Measurements from ENCODE around the gene NPFFR1.

The NPFFR1 gene

DNA sequence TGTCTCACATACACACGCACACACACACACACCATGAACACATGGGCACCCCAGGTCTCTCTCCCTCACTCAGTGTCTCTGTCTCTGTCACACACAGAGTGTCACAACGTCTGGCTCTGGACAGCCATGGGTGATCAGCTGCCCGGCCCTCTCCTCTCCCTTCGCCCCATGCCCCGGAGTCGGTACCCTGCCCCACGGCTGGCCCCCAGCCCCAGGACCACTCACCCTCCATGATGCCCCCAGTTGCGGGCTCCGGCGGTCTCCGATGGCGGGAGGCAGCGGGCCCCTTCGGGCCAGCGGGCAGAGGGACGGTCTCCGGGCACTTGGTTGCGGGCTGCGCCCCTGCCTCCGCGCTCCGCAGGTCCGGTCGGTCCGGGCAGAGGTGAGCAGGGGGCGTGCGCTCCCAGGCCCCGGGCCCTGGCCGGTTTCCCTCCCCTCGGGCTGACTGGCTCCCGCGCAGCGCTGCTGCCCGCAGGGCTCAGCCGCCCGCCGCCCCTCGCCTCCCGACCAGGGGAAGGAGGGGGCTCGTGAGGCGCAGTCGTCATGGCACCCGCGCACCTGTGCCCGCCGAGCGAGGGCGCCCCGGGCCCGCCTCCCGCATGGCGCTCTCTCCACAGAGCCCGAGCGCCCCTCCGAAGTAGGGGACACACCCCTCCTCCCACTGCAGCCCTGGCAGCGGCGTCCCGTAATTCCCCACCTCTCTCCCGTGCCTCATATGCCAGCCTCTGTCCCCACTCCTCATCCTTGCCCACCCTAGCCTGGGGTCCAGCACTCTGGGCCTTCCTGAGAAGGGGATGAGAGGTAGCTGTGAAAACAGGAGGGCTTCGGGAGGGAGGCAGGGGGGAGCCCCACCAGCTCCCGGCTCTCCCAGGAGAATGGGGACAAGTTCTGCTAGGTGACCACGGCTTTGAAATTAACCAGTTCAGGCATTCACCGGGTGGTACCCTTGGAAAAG is at the start of gene NPFFR1:
NPFFR1 (minus strand) TSS at position 560 of the 955 bp plus-strand sequence; CDS start at position 232, 328 bp downstream.
- in situ Hi-C loops (cut with MboI; ENCODE audit: low sequenced_read_pairs), result no loop called here

DNA sequence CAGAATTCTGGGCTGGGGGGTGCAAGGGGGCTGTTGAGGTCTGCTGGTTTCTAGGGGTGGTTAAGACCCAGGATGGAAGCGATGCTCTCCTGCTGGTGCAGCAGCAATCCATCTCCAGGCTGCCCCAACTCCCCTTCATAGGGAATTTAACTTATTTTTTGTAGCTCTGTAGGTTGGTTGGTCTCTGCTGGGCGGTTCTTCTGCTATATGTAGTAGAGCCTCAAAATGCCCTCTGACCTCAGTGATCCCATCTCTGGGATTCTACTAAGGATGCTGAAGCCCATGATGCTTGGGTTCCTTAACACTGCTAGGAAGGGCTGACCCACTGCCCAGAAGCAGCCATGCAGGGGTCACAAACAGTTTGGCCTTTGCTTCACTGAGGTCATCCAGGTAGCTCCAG is 49.5 kb upstream of the NPFFR1 start:
- in situ Hi-C loops (cut with MboI; ENCODE audit: low sequenced_read_pairs), result no loop called here

- in situ Hi-C loops (cut with MboI; ENCODE audit: low sequenced_read_pairs), result no loop called here
These were observed 47.9 kb upstream of the NPFFR1 start for GRCh38 chr10:70331486-70332268.

GRCh38 chr10:70331160-70331485 is 47.3 kb upstream of the NPFFR1 start:
- in situ Hi-C loops (cut with MboI; ENCODE audit: low sequenced_read_pairs), result no loop called here

DNA sequence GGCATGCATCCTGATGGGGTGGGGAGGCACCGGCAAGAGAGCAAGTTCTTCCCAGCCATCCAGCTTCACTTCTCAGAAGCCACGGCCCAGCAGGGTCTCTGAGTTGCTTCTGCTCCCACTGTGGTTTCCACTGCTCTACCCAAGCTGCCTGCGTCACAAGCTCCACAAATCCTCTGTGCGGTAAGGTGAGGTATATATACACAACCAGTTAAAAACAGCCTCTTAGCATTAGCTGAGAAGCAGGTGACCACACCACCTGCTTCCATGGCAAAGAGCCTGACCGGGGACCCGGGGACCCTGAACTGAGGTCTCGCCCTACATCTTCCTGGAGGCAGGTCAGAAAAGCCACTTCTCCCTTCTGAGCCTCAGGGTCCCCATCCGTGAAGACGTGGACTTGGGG is 46.9 kb upstream of the NPFFR1 start:
- in situ Hi-C loops (cut with MboI; ENCODE audit: low sequenced_read_pairs), result no loop called here

DNA sequence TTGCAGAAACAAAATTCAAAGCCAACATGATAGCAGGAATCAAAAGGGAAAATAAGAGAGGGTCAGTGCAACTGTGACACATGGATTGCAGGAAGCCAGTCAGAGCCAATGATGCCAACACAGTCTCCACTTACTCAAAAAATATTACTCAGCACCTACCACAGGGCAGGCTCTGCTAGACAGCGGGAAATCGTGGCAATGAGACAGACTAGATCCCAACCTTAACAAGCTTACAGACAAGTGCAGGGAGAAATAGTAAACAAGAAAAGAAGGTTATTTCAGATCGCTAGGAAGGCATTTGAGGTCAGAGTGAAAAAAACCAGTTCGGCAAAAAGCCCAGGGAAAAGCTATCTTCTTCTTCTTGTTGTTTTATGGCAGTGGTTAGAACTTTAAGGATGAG is 45.2 kb upstream of the NPFFR1 start:
- in situ Hi-C loops (cut with MboI; ENCODE audit: low sequenced_read_pairs), result no loop called here

DNA sequence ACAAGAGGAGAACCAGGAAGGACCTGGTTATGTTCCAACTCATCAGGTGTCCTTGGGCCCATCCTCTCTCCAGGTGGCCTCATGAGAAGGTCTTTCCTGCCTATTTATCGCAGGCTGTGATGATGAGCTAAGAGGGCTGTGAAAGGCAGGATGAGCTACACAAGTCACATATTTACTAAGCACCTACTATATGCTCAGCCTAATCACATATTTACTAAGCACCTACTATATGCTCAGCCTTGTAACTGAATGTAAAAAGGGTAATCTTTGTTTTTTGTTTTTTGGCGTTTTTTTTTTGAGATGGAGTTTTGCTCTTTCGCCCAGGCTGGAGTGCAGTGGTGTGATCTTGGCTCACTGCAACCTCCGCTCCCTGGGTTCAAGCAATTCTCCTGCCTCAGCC is 44.2 kb upstream of the NPFFR1 start:
- in situ Hi-C loops (cut with MboI; ENCODE audit: low sequenced_read_pairs), result no loop called here

DNA sequence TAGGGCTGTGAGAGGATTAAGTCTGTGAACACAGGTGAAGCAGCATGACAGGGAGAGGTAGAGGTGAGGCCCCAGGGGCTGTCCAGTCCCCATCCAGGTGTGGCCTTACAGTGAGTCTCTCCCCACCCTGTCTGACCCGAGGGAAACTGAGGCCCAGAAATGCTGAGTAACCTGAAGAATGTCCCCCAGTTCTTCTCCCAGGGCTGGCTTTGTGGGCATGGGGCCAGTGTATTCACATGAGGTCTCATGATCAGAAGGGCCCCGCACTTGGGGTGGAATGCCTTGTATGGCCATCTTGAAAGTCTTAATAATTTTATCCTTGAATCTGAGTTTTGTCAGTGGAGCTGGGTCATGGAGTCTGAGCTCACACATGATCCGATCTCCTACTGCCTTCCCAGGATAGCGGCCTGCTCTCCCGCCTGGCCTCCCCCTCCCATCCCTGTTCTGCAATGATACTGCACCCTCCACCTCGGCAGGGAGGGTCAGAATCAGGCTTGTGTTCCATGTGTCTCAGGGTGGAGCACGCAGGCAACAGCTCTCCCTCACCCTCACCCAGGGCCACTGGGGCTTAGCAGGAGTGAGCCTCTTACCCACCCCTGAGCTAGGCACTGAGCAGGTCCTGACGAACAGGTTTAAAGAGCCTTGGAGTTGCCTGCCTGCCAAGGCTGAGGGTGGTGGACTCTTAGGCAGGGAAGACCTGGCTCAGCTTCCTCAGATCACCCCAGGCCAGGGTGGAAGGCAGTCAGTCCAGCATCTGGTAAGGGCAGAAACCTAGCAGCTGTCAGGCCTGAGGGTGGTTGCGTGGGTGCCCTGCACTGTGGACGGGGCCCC is 41.4 kb upstream of the NPFFR1 start:
- in situ Hi-C loops (cut with MboI; ENCODE audit: low sequenced_read_pairs), result no loop called here

DNA sequence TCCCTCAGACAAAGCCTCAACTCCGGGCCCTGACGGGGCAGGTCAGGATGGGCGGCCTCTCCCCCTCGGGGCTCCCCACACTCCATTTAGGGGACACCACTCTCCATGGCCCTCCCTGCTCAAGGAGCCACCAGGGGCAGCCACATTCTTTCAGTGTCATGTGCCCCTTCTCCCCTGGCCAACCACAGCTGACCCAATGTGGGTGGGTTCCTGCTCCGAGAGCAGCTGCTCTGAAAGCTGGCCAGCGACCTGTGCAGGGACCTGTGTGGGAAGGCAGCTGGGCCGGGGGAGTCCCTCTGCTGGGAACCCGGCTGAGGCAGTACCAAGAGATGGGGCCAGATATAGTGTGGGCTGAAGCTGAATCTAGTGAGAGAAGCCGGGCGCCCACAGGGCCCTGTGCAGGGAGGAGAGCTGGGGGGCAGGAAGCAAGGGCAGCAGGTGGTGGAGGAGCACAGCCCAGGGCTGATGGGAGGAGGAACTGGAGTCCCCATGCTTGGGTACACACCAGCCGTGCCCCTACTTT is 40.6 kb upstream of the NPFFR1 start:
- in situ Hi-C loops (cut with MboI; ENCODE audit: low sequenced_read_pairs), result no loop called here

GRCh38 chr10:70323697-70324338 is 40.0 kb upstream of the NPFFR1 start:
- in situ Hi-C loops (cut with MboI; ENCODE audit: low sequenced_read_pairs), result no loop called here

DNA sequence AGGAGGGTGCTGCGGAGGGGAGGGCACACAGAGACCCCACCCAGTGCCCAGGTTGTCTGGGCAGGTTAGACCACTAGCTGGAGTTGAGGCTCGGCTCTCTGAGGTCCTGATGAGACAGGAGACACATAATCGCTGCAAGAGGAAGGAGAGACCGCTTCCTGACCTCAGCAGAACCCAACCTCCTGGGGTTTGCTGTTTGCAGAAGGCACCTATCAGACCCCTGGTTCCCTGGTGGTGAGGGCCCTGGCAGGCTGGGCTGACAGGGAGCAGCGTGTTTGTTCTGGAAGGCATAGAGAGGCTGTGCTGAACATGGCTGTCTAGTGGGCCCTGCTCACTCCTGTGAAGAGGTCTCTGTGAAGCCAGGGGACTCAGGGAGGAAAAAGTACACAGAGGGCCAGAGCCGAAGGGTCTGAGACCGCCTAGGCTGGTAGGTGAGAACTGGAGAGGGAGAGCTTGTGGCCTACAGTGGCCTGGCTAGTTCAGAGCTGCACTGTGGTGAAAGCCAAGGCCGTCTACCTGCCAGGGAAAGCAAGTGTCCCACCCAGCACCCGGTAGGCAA is 39.4 kb upstream of the NPFFR1 start:
- in situ Hi-C loops (cut with MboI; ENCODE audit: low sequenced_read_pairs), result no loop called here

GRCh38 chr10:70321897-70322890 is 38.4 kb upstream of the NPFFR1 start:
- in situ Hi-C loops (cut with MboI; ENCODE audit: low sequenced_read_pairs), result no loop called here

DNA sequence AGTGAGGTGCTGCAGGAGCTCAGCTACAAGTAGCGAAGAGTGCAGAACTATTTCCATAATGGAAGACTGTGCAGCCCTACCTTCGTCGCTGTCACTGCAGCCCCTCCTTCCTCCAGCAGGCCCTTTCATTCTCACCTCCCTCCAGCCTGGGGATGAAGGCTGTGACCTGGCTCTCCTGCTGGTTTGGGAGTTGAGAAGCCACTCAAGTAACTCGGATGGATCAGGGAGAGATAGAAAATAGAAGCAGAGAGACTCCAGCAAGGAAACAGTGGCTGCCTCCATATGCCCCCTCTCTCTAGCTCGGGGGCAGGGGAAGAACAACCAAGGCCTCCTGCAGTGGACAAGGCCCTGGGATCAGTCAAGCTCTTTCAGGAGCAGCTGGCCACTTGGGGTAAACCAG is 37.4 kb upstream of the NPFFR1 start:
- in situ Hi-C loops (cut with MboI; ENCODE audit: low sequenced_read_pairs), result no loop called here

DNA sequence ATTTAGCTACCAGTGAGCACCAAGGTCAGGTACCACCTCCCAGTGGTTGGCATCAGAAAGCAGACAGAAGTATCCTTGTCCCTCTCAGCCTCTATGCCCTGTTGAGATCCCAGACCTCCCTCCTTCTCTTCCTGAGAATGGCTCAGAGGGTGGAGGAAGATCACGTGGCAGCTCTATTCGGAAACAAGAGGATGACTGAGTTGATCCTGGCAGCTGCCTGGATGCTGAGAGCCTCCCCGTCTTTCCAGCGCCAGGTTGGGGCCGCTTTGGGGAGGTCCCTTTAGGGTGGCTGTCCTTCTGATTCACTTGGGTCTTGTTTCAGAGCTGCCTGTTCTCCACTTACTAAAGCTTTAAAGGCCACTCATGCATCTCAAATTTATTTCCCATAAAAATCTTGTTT is 36.9 kb upstream of the NPFFR1 start:
- in situ Hi-C loops (cut with MboI; ENCODE audit: low sequenced_read_pairs), result no loop called here

GRCh38 chr10:70319824-70320223 is 36.0 kb upstream of the NPFFR1 start:
- in situ Hi-C loops (cut with MboI; ENCODE audit: low sequenced_read_pairs), result no loop called here

DNA sequence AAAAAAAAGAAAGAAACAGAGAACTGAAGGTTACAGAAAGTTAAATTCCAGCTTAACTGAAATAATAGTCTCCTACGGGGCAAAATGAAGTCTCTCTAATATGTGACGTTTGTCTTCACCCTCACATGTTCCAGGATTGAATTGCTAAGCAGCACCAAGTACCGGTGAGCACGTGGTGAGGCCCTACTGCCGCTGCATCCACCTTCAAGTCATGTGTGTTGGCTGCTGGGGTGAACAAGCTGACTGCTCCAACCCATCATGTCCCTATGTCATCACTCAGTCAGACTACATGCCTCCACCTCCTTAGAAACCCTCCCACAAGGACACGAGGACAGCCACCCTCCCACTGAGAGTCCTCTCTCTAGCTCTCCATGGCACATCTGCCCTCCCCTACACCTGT is 35.4 kb upstream of the NPFFR1 start:
- in situ Hi-C loops (cut with MboI; ENCODE audit: low sequenced_read_pairs), result no loop called here

DNA sequence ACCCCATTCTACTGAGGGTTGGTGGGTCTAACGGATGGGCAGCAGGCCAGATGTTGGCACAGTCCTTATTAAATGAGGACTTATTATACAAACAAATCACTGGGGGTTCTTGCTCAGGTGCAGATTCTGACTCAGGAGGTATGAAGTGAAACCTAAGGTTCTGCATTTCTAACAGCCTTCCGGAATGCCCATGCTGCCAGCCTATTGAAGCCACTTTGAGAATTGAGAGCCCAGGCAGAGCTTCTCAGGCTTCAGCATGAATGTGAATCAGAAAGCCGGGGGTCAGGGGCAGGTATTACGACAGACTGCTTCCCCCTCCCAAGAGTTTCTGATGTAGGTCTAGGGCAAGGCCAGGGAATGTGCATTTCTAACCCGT is 34.1 kb upstream of the NPFFR1 start:
- in situ Hi-C loops (cut with MboI; ENCODE audit: low sequenced_read_pairs), result no loop called here

GRCh38 chr10:70317272-70317942 is 33.6 kb upstream of the NPFFR1 start:
- in situ Hi-C loops (cut with MboI; ENCODE audit: low sequenced_read_pairs), result no loop called here
